GM12878 (cell line): ENCODE data around the gene MAP1LC3B. TPM values are rescaled to one million over a fixed set of nuclear protein-coding genes. Genes with fewer than 3 reads are reported as not detected.

Experiments used
- ATAC-seq: fragments of 200-7000 bp; cut with Tn5 transposase; 3 replicates; pipeline ENCODE4 v1.9.1; 2020; ENCODE audit warnings: mild to moderate bottlenecking, moderate library complexity
- BruUV-seq: library from RNA; stranded (reverse); fragments of 400-500 nt; replicated peaks from 2 replicates; lab custom pipeline; 2021; lab: Mats Ljungman, UMichigan
- CTCF ChIA-PET: fragments of 300-600 bp; sonication (Branson Sonifier 250); formaldehyde crosslinking; extraction: SDS; loops from one replicate; lab custom pipeline; 2021; ENCODE audit warnings: inconsistent platforms; lab: Yijun Ruan, JAX
- POLR2A ChIA-PET: fragments of 350-600 bp; formaldehyde crosslinking; extraction: SDS; loops from one replicate; lab custom pipeline; 2021; ENCODE audit warnings: inconsistent platforms; lab: Charles Lee
- RAD21 ChIA-PET: fragments of 300-600 bp; sonication (Branson Sonifier 250); formaldehyde crosslinking; loops from one replicate; lab custom pipeline; 2023; ENCODE audit warnings: antibody characterized with exemption; ENCODE audit not compliant: unreplicated experiment; lab: Charles Lee
- SMC1A ChIA-PET: fragments of 300-600 bp; sonication (Branson Sonifier 250); formaldehyde crosslinking; loops from one replicate; lab custom pipeline; 2023; ENCODE audit not compliant: unreplicated experiment, uncharacterized antibody; lab: Charles Lee
- DNase-seq: peaks from one replicate; pipeline ENCODE4 v3.0.0-alpha.2; 2011; ENCODE audit warnings: low read depth, low spot score
- FAIRE-seq: peaks from 3 replicates; lab custom pipeline; 2011; peaks lifted over from hg19 to GRCh38; lab: Jason Lieb, UNC
- H2AFZ ChIP-seq: 2 replicates; pipeline ENCODE4 v1.6.0; 2011; ENCODE audit warnings: low read depth, low read length, control low read depth; ENCODE audit not compliant: control insufficient read depth
- H3K27ac ChIP-seq: 2 replicates; pipeline ENCODE4 v1.5.1; 2011; ENCODE audit warnings: control low read depth; ENCODE audit not compliant: control insufficient read depth, insufficient read depth
- H3K27me3 ChIP-seq, 2 experiments: replicated peaks in 1 of 2; 2 replicates each; pipeline versions ENCODE4 v1.6.0 to v1.6.1; 2011; ENCODE audit warnings: low read length in 1 of 2; ENCODE audit not compliant: control insufficient read depth in 2 of 2, insufficient read depth in 2 of 2
- H3K36me3 ChIP-seq, 2 experiments: 2 replicates each; pipeline ENCODE4 v1.5.1; 2011; ENCODE audit warnings: low read length in 1 of 2; ENCODE audit not compliant: control insufficient read depth in 2 of 2, insufficient read depth in 2 of 2
- H3K4me1 ChIP-seq: 2 replicates; pipeline ENCODE4 v1.6.1; 2011; ENCODE audit warnings: mild to moderate bottlenecking, low read length, moderate library complexity, mixed read lengths; ENCODE audit not compliant: control insufficient read depth, insufficient read depth
- H3K4me2 ChIP-seq: 2 replicates; pipeline ENCODE4 v1.6.0; 2011; ENCODE audit warnings: control low read depth; ENCODE audit not compliant: control insufficient read depth, insufficient read depth
- H3K4me3 ChIP-seq: fragments of 200-600 bp; sonication (generic); 2 replicates; pipeline ENCODE4 v1.5.1; 2016
- H3K79me2 ChIP-seq: 2 replicates; pipeline ENCODE4 v1.6.0; 2011; ENCODE audit warnings: low read length; ENCODE audit not compliant: control insufficient read depth, insufficient read depth
- H3K9ac ChIP-seq: 2 replicates; pipeline ENCODE4 v1.8.0; 2011; ENCODE audit warnings: low read length, control low read depth, mixed read lengths; ENCODE audit not compliant: control insufficient read depth, insufficient read depth
- H3K9me3 ChIP-seq: replicated peaks from 3 replicates; pipeline ENCODE4 v1.5.1; 2011; ENCODE audit warnings: mild to moderate bottlenecking, low read length; ENCODE audit not compliant: control insufficient read depth, insufficient read depth
- H4K20me1 ChIP-seq: 2 replicates; pipeline ENCODE4 v1.6.0; 2011; ENCODE audit not compliant: control insufficient read depth, insufficient read depth
- CREM ChIP-seq: IDR thresholded peaks from 2 replicates; pipeline ENCODE4 v1.6.1; 2014; ENCODE audit warnings: antibody characterized with exemption, low read depth
- HCFC1 ChIP-seq: fragments of 150-350 bp; IDR thresholded peaks from 2 replicates; pipeline ENCODE4 v1.6.1; 2014; ENCODE audit warnings: low read length
- RELA ChIP-seq: fragments of 450-650 bp; IDR thresholded peaks from 2 replicates; pipeline ENCODE4 v1.8.0; 2014; ENCODE audit warnings: borderline replicate concordance; ENCODE audit not compliant: partially characterized antibody
- TBL1XR1 ChIP-seq: IDR thresholded peaks from 2 replicates; pipeline ENCODE4 v1.6.1; 2012; ENCODE audit warnings: low read depth, low read length, improper control_type of control experiment
- WGBS: methylation state at CpG from one replicate; pipeline ENCODE4 v1.1.6; 2016; ENCODE audit warnings: low lambda C conversion rate; ENCODE audit not compliant: insufficient replicate concordance, insufficient coverage; ENCODE audit errors: missing lambda C conversion rate; 5-methylcytosine and 5-hydroxymethylcytosine counted together
- in situ Hi-C: fragments of 300-500 bp; cut with MboI; formaldehyde crosslinking; loops from 9 replicates; pipeline ENCODE4 v1.14.3; 2018; ENCODE audit warnings: mixed read lengths
- intact Hi-C: fragments of 100-400 bp; cut with micrococcal nuclease; formaldehyde crosslinking; loops from one replicate; pipeline ENCODE4 v1.14.2; 2022; ENCODE audit not compliant: unreplicated experiment
- polyA plus RNA-seq, 11 experiments: library from polyadenylated mRNA; depleted of rRNA in 4 of 11; unstranded in 6 of 11; stranded (reverse) in 5 of 11; fragments of >200 nt; fragmentation: Nextera tagmentation in 4 of 11; fragmentation: Illumina TruSeq in 1 of 11; extraction: Ambion mirVana in 4 of 11; extraction: Trizol in 1 of 11; gene quantifications; 1 replicate in 1 of 11; 2 replicates in 10 of 11; pipeline versions ENCODE4 v1.2.1 to v1.2.3, GENCODE V29; 2011 to 2016; ENCODE audit warnings: inconsistent platforms in 2 of 11, missing spikeins in 2 of 11, low read depth in 1 of 11
- total RNA-seq, 4 experiments: library from RNA; depleted of rRNA in 3 of 4; stranded (reverse); fragments of >200 nt in 3 of 4; fragmentation: Illumina TruSeq in 1 of 4; extraction: Trizol in 1 of 4; gene quantifications; 2 replicates each; pipeline versions ENCODE4 v1.2.1 to v1.2.3, GENCODE V29; 2013 to 2021
- TF ChIP-seq, protein P1 (sequence below): fragments of 150-350 bp; IDR thresholded peaks from 2 replicates; pipeline ENCODE4 v1.6.1; 2014; ENCODE audit warnings: mild to moderate bottlenecking, low read depth, low read length
- TF ChIP-seq, protein P2 (sequence below): IDR thresholded peaks from 2 replicates; pipeline ENCODE4 v1.6.1; 2012; ENCODE audit warnings: low read depth, low read length, improper control_type of control experiment

Gene MAP1LC3B
- total and polyA plus RNA-seq, 10 of the 15 experiments (the other 5 are each of a cell fraction or from before 2014, with no cell fraction given) = 6.1 to 42.8 (median 13.7) TPM

DNA sequence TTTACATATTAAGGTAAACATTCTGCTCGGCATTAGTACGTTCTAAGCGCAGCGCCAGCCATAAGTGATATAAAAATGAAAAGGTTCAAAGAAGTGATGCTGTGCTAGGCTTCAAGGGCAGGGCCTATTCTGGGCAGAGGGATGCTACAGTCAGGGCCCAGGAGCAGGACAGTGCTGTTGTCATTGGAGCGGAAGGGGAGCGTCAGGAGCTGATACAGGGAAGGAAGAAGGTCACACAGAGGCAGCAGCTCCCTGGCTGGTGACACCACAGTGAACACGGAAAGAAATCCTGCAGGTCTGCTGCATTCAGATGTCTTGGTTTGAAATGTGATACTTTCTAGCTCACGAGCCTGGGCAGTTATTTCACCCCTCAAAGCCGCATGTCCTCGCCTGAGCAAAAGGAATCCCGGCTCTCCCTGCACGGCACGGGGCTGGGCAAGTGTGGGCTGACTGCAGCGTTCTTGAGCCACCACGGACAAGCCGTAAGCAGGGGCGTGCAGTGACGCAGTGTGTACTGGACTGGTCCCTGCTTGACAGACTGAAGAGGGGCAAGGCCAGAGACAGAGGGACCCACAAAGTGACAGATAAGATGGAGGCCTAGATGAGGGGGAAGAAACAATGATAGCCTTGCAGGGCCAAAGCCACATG, 59.6 kb downstream of the MAP1LC3B start (continued):
- TF ChIP-seq HCFC1 = no peak
- TF ChIP-seq TBL1XR1 = no peak
- TF ChIP-seq, protein P1, sequence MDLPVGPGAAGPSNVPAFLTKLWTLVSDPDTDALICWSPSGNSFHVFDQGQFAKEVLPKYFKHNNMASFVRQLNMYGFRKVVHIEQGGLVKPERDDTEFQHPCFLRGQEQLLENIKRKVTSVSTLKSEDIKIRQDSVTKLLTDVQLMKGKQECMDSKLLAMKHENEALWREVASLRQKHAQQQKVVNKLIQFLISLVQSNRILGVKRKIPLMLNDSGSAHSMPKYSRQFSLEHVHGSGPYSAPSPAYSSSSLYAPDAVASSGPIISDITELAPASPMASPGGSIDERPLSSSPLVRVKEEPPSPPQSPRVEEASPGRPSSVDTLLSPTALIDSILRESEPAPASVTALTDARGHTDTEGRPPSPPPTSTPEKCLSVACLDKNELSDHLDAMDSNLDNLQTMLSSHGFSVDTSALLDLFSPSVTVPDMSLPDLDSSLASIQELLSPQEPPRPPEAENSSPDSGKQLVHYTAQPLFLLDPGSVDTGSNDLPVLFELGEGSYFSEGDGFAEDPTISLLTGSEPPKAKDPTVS = no peak
- no peak for TF ChIP-seq RELA

DNA sequence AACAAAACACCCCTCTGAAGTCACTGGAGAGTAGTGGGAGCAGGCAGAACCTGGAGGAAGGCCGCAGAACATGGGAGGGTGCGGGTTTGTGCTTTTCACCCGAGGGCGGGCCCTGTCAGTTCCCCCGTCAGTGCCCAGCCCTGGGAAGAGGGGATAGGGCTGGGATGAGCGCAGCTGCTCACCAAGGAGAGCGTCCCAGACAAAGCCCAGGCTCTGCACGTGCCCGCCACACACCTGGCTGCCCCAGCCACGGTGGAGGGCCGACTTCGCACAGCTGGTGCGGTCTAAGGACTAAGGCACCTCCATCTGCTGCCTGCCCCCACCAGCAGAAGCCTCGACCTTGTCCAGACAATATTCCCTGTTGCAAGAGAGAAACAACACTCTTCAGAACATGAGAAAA, 61.2 kb downstream of the MAP1LC3B start:
- 38% methylated on average over 14 of the region's 14 CpGs for WGBS
- Histone ChIP-seq H3K27ac (no peak overlapping the region), H4K20me1 (no peaks in the 10 kb centered on the region), H3K9me3 (no peaks in the 10 kb centered on the region), H3K4me1 (no peaks in the 10 kb centered on the region), H3K4me2 (no peak overlapping the region), H3K79me2 (no peaks in the 10 kb centered on the region), H2AFZ (no peak overlapping the region), H3K27me3 (no peaks in the 10 kb centered on the region), H3K9ac (no peak overlapping the region), H3K4me3 (no peak overlapping the region), H3K36me3 (no peaks in the 10 kb centered on the region)
- ChIA-PET POLR2A (no interaction called here), RAD21 (no interaction called here), CTCF (no interaction called here), SMC1A (no interaction called here)
- intact Hi-C loops = no loop called here
- ATAC-seq (no peak), FAIRE-seq (no peak), DNase-seq (no peak)
- in situ Hi-C loops = no loop called here
- TF ChIP-seq, protein P2, sequence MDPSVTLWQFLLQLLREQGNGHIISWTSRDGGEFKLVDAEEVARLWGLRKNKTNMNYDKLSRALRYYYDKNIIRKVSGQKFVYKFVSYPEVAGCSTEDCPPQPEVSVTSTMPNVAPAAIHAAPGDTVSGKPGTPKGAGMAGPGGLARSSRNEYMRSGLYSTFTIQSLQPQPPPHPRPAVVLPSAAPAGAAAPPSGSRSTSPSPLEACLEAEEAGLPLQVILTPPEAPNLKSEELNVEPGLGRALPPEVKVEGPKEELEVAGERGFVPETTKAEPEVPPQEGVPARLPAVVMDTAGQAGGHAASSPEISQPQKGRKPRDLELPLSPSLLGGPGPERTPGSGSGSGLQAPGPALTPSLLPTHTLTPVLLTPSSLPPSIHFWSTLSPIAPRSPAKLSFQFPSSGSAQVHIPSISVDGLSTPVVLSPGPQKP = no peak
- no peak for TF ChIP-seq CREM
- no TSS peak for BruUV-seq

Other genes with a start within 250 kb of the MAP1LC3B start
- gene C16orf95, start 74.9 kb upstream of the MAP1LC3B start, total RNA-seq (2014; rRNA removed) = 4.7 and 7.2 TPM in 2 replicates
- 3.4 TPM in 2 replicates for gene C16orf95, start 74.9 kb upstream of the MAP1LC3B start, total RNA-seq (2014; rRNA removed; fragmentation: Illumina TruSeq; extraction: Trizol)
- 10.5 and 11.7 TPM in 2 replicates for gene C16orf95, start 74.9 kb upstream of the MAP1LC3B start, total RNA-seq (2021)
- gene C16orf95, start 74.9 kb upstream of the MAP1LC3B start, polyA plus RNA-seq (2011; rRNA removed) = 1.8 and 4.8 TPM in 2 replicates
- 1.0 and 1.5 TPM in 2 replicates for gene C16orf95, start 74.9 kb upstream of the MAP1LC3B start, polyA plus RNA-seq (2014; fragmentation: Illumina TruSeq; extraction: Trizol)
- gene C16orf95, start 74.9 kb upstream of the MAP1LC3B start, polyA plus RNA-seq (2014; fragmentation: Nextera tagmentation; extraction: Ambion mirVana) = 1 to 10 TPM in 1 of 2 experiments, under 1 TPM in 1; 0.90 to 4.8 TPM
- gene C16orf95, start 74.9 kb upstream of the MAP1LC3B start, polyA plus RNA-seq (2014; rRNA removed) = 6.2 and 8.1 TPM in 2 replicates
- gene C16orf95, start 74.9 kb upstream of the MAP1LC3B start, polyA plus RNA-seq (2016; fragmentation: Nextera tagmentation; extraction: Ambion mirVana) = 10 to 100 TPM; 19.5 to 22.7 TPM
- 13.9 and 14.6 TPM in 2 replicates for gene FBXO31, start 8.6 kb upstream of the MAP1LC3B start, total RNA-seq (2014; rRNA removed)
- 7.4 and 8.4 TPM in 2 replicates for gene FBXO31, start 8.6 kb upstream of the MAP1LC3B start, total RNA-seq (2014; rRNA removed; fragmentation: Illumina TruSeq; extraction: Trizol)
- 29.2 and 33.1 TPM in 2 replicates for gene FBXO31, start 8.6 kb upstream of the MAP1LC3B start, total RNA-seq (2021)
- 9.3 and 14.8 TPM in 2 replicates for gene FBXO31, start 8.6 kb upstream of the MAP1LC3B start, polyA plus RNA-seq (2011; rRNA removed)
- gene FBXO31, start 8.6 kb upstream of the MAP1LC3B start, polyA plus RNA-seq (2014; fragmentation: Illumina TruSeq; extraction: Trizol) = 3.6 and 8.6 TPM in 2 replicates
- gene FBXO31, start 8.6 kb upstream of the MAP1LC3B start, polyA plus RNA-seq (2014; fragmentation: Nextera tagmentation; extraction: Ambion mirVana) = under 1 TPM; 0.19 to 0.97 TPM
- gene FBXO31, start 8.6 kb upstream of the MAP1LC3B start, polyA plus RNA-seq (2014; rRNA removed) = 15.8 and 22.6 TPM in 2 replicates
- gene FBXO31, start 8.6 kb upstream of the MAP1LC3B start, polyA plus RNA-seq (2016; fragmentation: Nextera tagmentation; extraction: Ambion mirVana) = 10 to 100 TPM in 1 of 2 experiments, 1 to 10 TPM in 1; 10.0 to 10.7 TPM
- under 0.01 TPM in 1 of 2 replicates, not detected in the other for gene ZCCHC14, start 100.7 kb downstream of the MAP1LC3B start, total RNA-seq (2014; rRNA removed)
- not detected in 2 replicates for gene ZCCHC14, start 100.7 kb downstream of the MAP1LC3B start, total RNA-seq (2014; rRNA removed; fragmentation: Illumina TruSeq; extraction: Trizol)
- 0.15 and 0.16 TPM in 2 replicates for gene ZCCHC14, start 100.7 kb downstream of the MAP1LC3B start, total RNA-seq (2021)
- 0.26 and 0.27 TPM in 2 replicates for gene ZCCHC14, start 100.7 kb downstream of the MAP1LC3B start, polyA plus RNA-seq (2011; rRNA removed)
- gene ZCCHC14, start 100.7 kb downstream of the MAP1LC3B start, polyA plus RNA-seq (2014; fragmentation: Illumina TruSeq; extraction: Trizol) = 0.03 and 0.08 TPM in 2 replicates
- gene ZCCHC14, start 100.7 kb downstream of the MAP1LC3B start, polyA plus RNA-seq (2014; fragmentation: Nextera tagmentation; extraction: Ambion mirVana) = under 1 TPM; 0.02 TPM
- gene ZCCHC14, start 100.7 kb downstream of the MAP1LC3B start, polyA plus RNA-seq (2014; rRNA removed) = 0.05 and 0.06 TPM in 2 replicates
- under 1 TPM in 1 of 2 experiments, not detected in 1; 0.14 TPM for gene ZCCHC14, start 100.7 kb downstream of the MAP1LC3B start, polyA plus RNA-seq (2016; fragmentation: Nextera tagmentation; extraction: Ambion mirVana)
- gene JPH3, start 210.2 kb downstream of the MAP1LC3B start, total RNA-seq (2014; rRNA removed) = 0.11 TPM in 1 of 2 replicates, not detected in the other
- gene JPH3, start 210.2 kb downstream of the MAP1LC3B start, total RNA-seq (2014; rRNA removed; fragmentation: Illumina TruSeq; extraction: Trizol) = not detected in 2 replicates
- gene JPH3, start 210.2 kb downstream of the MAP1LC3B start, total RNA-seq (2021) = 0.05 TPM in 1 of 2 replicates, not detected in the other
- not detected in 2 replicates for gene JPH3, start 210.2 kb downstream of the MAP1LC3B start, polyA plus RNA-seq (2011; rRNA removed)
- not detected in 2 replicates for gene JPH3, start 210.2 kb downstream of the MAP1LC3B start, polyA plus RNA-seq (2014; fragmentation: Illumina TruSeq; extraction: Trizol)
- not detected for gene JPH3, start 210.2 kb downstream of the MAP1LC3B start, polyA plus RNA-seq (2014; fragmentation: Nextera tagmentation; extraction: Ambion mirVana)
- gene JPH3, start 210.2 kb downstream of the MAP1LC3B start, polyA plus RNA-seq (2014; rRNA removed) = not detected in 2 replicates
- under 1 TPM in 1 of 2 experiments, not detected in 1; 0.05 TPM for gene JPH3, start 210.2 kb downstream of the MAP1LC3B start, polyA plus RNA-seq (2016; fragmentation: Nextera tagmentation; extraction: Ambion mirVana)